ENCODE results near the gene RXFP4.
"Not testable (repeated sequence)": the region's sequence is repeated elsewhere in the genome, so short reads cannot be mapped to it uniquely, and the experiment has no call there.

RXFP4 gene, protein sequence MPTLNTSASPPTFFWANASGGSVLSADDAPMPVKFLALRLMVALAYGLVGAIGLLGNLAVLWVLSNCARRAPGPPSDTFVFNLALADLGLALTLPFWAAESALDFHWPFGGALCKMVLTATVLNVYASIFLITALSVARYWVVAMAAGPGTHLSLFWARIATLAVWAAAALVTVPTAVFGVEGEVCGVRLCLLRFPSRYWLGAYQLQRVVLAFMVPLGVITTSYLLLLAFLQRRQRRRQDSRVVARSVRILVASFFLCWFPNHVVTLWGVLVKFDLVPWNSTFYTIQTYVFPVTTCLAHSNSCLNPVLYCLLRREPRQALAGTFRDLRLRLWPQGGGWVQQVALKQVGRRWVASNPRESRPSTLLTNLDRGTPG

DNA sequence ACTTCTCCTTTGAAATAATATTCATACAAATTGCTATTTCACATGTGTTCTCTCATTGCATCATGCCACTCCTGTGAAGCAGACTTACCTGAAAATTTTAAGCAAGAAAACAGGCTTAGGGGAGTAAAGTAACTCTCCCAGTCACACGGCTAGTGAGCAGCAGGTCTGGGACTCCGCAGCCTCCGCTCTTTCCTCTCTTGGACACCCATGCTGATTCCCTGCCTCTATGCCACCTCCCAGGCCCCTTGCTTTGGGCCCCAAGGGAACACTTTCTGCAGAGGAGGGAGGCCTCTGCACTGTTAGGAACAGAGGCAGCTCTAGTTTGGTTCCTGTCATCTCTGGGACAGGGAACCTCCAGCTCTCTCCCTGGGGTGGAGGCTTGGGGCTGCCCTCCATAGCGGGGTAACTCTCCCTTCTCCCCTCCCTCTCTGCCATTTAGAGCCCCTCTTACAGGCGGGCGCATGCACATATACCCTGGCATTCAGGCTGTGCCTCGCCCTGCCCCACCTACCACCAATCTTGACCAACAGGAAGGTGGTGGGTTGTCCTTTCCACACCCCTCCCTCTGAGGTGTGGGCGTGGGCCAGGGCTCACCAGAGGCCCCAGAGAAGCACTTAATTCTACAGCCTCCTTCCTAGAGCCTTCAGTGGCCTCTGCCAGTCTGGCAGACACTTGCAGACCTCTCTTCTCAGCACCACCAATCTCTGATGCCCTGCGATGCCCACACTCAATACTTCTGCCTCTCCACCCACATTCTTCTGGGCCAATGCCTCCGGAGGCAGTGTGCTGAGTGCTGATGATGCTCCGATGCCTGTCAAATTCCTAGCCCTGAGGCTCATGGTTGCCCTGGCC is at the start of gene RXFP4:
TSS of gene RXFP4 (plus strand) at position 646 of the 852 bp plus-strand sequence. CDS start at position 718, 72 bp downstream.
- H3K4me3 ChIP-seq (ENCODE audit: low read depth, low read length) = no peak within 1 kb of the TSS
- no peak for DNase-seq (ENCODE audit: low read depth)
- TF ChIP-seq, protein P1, sequence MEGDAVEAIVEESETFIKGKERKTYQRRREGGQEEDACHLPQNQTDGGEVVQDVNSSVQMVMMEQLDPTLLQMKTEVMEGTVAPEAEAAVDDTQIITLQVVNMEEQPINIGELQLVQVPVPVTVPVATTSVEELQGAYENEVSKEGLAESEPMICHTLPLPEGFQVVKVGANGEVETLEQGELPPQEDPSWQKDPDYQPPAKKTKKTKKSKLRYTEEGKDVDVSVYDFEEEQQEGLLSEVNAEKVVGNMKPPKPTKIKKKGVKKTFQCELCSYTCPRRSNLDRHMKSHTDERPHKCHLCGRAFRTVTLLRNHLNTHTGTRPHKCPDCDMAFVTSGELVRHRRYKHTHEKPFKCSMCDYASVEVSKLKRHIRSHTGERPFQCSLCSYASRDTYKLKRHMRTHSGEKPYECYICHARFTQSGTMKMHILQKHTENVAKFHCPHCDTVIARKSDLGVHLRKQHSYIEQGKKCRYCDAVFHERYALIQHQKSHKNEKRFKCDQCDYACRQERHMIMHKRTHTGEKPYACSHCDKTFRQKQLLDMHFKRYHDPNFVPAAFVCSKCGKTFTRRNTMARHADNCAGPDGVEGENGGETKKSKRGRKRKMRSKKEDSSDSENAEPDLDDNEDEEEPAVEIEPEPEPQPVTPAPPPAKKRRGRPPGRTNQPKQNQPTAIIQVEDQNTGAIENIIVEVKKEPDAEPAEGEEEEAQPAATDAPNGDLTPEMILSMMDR (IDR thresholded peaks at IDR 0.05; ENCODE audit: low read depth, low read length, missing control alignments) = no peak
- in situ Hi-C loops (cut with HindIII; ENCODE audit: low sequenced_read_pairs) = no loop called here

DNA sequence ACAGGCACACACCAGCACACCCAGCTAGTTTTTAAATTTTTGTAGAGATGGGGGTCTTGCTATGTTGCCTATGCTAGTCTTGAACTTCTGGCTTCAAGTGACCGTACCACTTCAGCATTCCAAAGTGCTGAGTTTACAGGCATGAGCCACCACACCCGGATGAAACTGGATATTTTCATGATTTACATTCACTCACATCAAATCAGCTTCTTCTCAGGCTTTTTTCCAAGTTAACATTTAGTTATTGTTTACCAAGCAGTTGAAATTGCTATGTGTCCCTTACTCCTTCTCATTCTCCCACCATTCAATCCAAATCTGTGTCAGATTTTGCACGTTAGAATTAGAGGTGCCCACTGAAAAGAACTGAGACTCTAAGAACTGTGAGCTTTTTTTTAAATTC is 48.6 kb upstream of the RXFP4 start:
- no peak overlapping the region for H3K4me3 ChIP-seq (ENCODE audit: low read depth, low read length)
- TF ChIP-seq, protein P1 (IDR thresholded peaks at IDR 0.05; ENCODE audit: low read depth, low read length, missing control alignments) = no peak
- in situ Hi-C loops (cut with HindIII; ENCODE audit: low sequenced_read_pairs) = no loop called here
- no peak for DNase-seq (ENCODE audit: low read depth)

DNA sequence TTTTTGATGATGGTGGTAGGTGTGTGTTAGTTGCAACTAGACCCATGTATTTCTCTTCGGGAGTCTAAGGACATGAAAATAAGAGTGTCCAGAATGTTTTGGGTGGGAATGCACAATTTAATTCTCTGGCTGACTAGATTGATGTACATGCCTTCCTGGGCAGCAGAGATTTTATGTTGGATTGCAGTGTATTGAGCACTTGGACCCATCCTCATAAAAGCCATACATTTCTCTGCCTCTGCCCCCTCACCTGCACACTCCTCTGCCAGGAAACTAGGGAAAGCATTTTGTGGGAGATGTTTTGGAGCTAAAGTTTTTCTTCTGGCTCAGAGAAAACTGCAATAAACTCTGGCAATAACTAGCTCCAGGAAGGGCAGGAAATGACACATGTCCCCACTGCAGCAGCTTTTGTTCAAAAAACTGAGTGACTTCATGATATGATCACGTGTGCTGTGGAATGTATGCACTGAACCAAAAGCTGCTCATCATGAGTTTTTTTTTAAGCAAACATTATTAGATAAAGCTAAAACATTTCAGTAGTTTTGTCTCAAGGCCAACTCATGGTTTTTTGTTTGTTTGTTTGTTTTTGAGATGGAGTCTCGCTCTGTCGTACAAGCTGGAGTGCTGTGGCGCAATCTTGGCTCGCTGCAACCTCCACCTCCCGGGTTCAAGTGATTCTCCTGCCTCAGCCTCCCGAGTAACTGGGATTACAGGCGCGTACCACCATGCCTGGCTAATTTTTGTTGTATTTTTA is 47.9 kb upstream of the RXFP4 start:
- no peak for DNase-seq (ENCODE audit: low read depth)
- H3K4me3 ChIP-seq (ENCODE audit: low read depth, low read length) = no peak overlapping the region
- TF ChIP-seq, protein P1 (IDR thresholded peaks at IDR 0.05; ENCODE audit: low read depth, low read length, missing control alignments) = no peak

DNA sequence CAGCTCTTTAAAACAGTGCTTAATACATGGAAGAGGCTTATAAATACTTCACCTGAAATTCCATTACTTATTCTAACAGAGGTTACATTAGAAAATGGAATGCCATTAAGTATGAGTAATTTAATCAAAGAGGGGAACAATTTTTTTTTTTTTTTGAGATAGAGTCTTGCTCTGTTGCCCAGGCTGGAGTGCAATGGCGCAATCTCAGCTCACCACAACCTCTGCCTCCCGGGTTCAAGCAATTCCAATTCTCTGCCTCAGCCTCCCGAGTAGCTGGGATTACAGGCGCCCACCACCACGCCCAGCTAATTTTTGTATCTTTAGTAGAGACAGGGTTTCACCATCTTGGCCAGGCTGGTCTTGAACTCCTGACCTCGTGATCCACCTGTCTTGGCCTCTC is 45.8 kb upstream of the RXFP4 start:
- H3K4me3 ChIP-seq (ENCODE audit: low read depth, low read length); in situ Hi-C loops (cut with HindIII; ENCODE audit: low sequenced_read_pairs); DNase-seq (ENCODE audit: low read depth): not testable (repeated sequence)

More for the DNA sequence above, 47.9 kb upstream of the RXFP4 start:
- in situ Hi-C loops (cut with HindIII; ENCODE audit: low sequenced_read_pairs) = no loop called here

DNA sequence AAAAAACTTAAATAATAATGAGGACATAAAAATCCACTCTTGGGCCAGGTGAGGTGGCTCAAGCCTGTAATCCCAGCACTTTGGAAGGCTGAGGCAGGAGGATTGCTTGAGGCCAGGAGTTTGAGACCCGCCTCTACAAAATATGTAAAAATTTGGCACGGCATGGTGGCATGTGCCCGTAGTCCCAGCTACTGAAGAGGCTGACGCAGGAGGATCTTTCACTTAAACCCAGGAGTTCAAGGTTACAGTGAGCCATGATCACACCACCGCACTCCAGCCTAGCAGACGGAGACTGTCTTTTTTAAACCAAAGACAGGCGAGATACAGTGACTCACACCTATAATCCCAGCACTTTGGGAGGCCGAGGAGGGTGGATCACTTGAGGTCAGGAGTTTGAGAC is 45.0 kb upstream of the RXFP4 start:
- DNase-seq (ENCODE audit: low read depth); in situ Hi-C loops (cut with HindIII; ENCODE audit: low sequenced_read_pairs); H3K4me3 ChIP-seq (ENCODE audit: low read depth, low read length): not testable (repeated sequence)

DNA sequence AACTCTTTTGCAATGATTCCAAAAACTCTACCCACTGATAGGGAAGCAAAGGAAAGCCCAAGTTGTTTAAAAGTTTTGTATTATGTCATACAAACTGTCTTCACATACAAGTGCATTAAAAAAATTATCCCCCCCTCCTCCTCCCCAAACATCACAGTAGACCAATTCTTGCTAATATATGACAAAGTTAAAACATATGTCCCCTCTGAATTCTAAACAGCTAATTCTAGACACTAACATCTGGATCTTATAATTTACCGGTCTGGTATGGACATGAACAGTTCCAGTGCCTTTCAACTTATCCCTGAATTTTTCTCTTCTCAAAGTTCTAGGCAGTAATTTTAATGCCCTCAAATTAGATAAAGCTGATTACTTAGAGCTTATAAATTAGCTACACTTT is 43.7 kb upstream of the RXFP4 start:
- TF ChIP-seq, protein P1 (IDR thresholded peaks at IDR 0.05; ENCODE audit: low read depth, low read length, missing control alignments) = no peak
- H3K4me3 ChIP-seq (ENCODE audit: low read depth, low read length) = no peak overlapping the region
- in situ Hi-C loops (cut with HindIII; ENCODE audit: low sequenced_read_pairs) = no loop called here
- no peak for DNase-seq (ENCODE audit: low read depth)

DNA sequence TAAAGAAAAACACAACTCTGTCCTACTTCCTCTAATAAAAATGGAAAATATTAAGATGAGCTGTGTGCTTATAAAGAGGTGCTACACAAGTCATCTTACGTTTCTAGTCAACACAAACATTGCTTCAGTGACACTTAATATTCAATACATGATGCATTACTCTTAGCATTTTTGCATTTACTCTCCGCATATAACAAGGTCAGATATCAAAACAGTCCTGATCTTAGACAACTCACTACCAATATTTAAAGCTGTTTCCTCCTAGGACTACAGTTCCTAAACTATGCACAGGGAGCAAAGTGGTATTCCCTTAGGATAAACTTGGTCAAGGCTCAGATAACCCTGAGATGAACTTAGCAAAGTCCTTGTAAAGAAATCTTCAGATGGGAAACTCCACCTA is 42.5 kb upstream of the RXFP4 start:
- in situ Hi-C loops (cut with HindIII; ENCODE audit: low sequenced_read_pairs) = no loop called here
- TF ChIP-seq, protein P1 (IDR thresholded peaks at IDR 0.05; ENCODE audit: low read depth, low read length, missing control alignments) = no peak
- no peak overlapping the region for H3K4me3 ChIP-seq (ENCODE audit: low read depth, low read length)
- DNase-seq (ENCODE audit: low read depth) = no peak
